H9 (cell line): ENCODE data around the gene SDF2L1. TPM values are rescaled to one million over a fixed set of nuclear protein-coding genes. Genes with fewer than 3 reads are reported as not detected.

ENCODE experiments used
- DNase-seq: peaks from one replicate; pipeline ENCODE4 v3.0.0-alpha.2; 2017
- H2AFZ ChIP-seq: one replicate; pipeline ENCODE4 v1.6.1; 2013; ENCODE audit warnings: mild to moderate bottlenecking, low read length, control low read depth, moderate library complexity
- H2AK5ac ChIP-seq: 2 replicates; pipeline ENCODE4 v1.6.1; 2013; ENCODE audit warnings: low read length, control low read depth, mixed read lengths; ENCODE audit not compliant: insufficient read length
- H2BK120ac ChIP-seq: one replicate; pipeline ENCODE4 v1.6.1; 2013; ENCODE audit warnings: low read depth, mild to moderate bottlenecking, low read length, control low read depth, inconsistent platforms; ENCODE audit not compliant: poor library complexity, severe bottlenecking
- H2BK12ac ChIP-seq: 2 replicates; pipeline ENCODE4 v1.6.1; 2013; ENCODE audit warnings: low read length, control low read depth, mixed read lengths, low read depth; ENCODE audit not compliant: insufficient read length
- H2BK15ac ChIP-seq: 2 replicates; pipeline ENCODE4 v1.6.1; 2013; ENCODE audit warnings: low read depth, low read length, control low read depth
- H2BK20ac ChIP-seq: one replicate; pipeline ENCODE4 v1.6.1; 2013; ENCODE audit warnings: low read depth, mild to moderate bottlenecking, low read length, control low read depth, inconsistent platforms; ENCODE audit not compliant: poor library complexity, severe bottlenecking
- H2BK5ac ChIP-seq: 2 replicates; pipeline ENCODE4 v1.6.1; 2013; ENCODE audit warnings: low read length, control low read depth, mixed read lengths; ENCODE audit not compliant: insufficient read length
- H3K14ac ChIP-seq: 2 replicates; pipeline ENCODE4 v1.6.1; 2013; ENCODE audit warnings: low read length, control low read depth; ENCODE audit not compliant: insufficient read depth
- H3K18ac ChIP-seq: 2 replicates; pipeline ENCODE4 v1.6.1; 2013; ENCODE audit warnings: low read depth, mild to moderate bottlenecking, mixed read lengths, low read length, control low read depth; ENCODE audit not compliant: insufficient read length
- H3K23ac ChIP-seq: 2 replicates; pipeline ENCODE4 v1.6.1; 2013; ENCODE audit warnings: low read length, control low read depth, mixed read lengths, low read depth; ENCODE audit not compliant: insufficient read length
- H3K23me2 ChIP-seq: 2 replicates; pipeline ENCODE4 v1.6.1; 2013; ENCODE audit warnings: low read depth, mild to moderate bottlenecking, mixed read lengths, low read length, control low read depth; ENCODE audit not compliant: insufficient read length, poor library complexity, severe bottlenecking
- H3K27ac ChIP-seq: 2 replicates; pipeline ENCODE4 v1.5.1; 2013; ENCODE audit warnings: low read length, control low read depth, mixed read lengths, low read depth; ENCODE audit not compliant: insufficient read length
- H3K27me3 ChIP-seq: 2 replicates; pipeline ENCODE4 v1.6.1; 2013; ENCODE audit warnings: low read length, control low read depth, inconsistent platforms; ENCODE audit not compliant: insufficient read depth
- H3K4ac ChIP-seq: 2 replicates; pipeline ENCODE4 v1.6.1; 2013; ENCODE audit warnings: low read depth, mild to moderate bottlenecking, control low read depth, inconsistent platforms, low read length, moderate library complexity
- H3K4me1 ChIP-seq: 2 replicates; pipeline ENCODE4 v1.6.1; 2013; ENCODE audit warnings: low read length, control low read depth, inconsistent platforms; ENCODE audit not compliant: insufficient read depth
- H3K4me2 ChIP-seq: 2 replicates; pipeline ENCODE4 v1.6.1; 2013; ENCODE audit warnings: low read length, control low read depth, mixed read lengths; ENCODE audit not compliant: insufficient read length, insufficient read depth
- H3K56ac ChIP-seq: 2 replicates; pipeline ENCODE4 v1.6.1; 2013; ENCODE audit warnings: low read depth, mild to moderate bottlenecking, mixed read lengths, low read length, control low read depth; ENCODE audit not compliant: insufficient read length
- H3K79me1 ChIP-seq: 2 replicates; pipeline ENCODE4 v1.6.1; 2013; ENCODE audit warnings: low read depth, mild to moderate bottlenecking, moderate library complexity, low read length, control low read depth, inconsistent platforms; ENCODE audit not compliant: insufficient read depth, poor library complexity, severe bottlenecking
- H3K79me2 ChIP-seq: 2 replicates; pipeline ENCODE4 v1.6.1; 2013; ENCODE audit warnings: low read length, control low read depth, inconsistent platforms; ENCODE audit not compliant: insufficient read depth
- H3K9ac ChIP-seq: 2 replicates; pipeline ENCODE4 v1.6.1; 2013; ENCODE audit warnings: low read length, control low read depth, mixed read lengths; ENCODE audit not compliant: insufficient read length; ENCODE audit errors: extremely low read depth
- H3K9me3 ChIP-seq: one replicate; pipeline ENCODE4 v1.6.1; 2013; ENCODE audit warnings: low read depth, low read length, inconsistent platforms; ENCODE audit not compliant: control insufficient read depth
- H3T11ph ChIP-seq: one replicate; pipeline ENCODE4 v1.6.1; 2013; ENCODE audit warnings: mild to moderate bottlenecking, low read length, control low read depth, inconsistent platforms
- H4K20me1 ChIP-seq: one replicate; pipeline ENCODE4 v1.6.1; 2013; ENCODE audit not compliant: control insufficient read depth, insufficient read length, insufficient read depth
- H4K5ac ChIP-seq: 2 replicates; pipeline ENCODE4 v1.6.1; 2013; ENCODE audit warnings: low read depth, mild to moderate bottlenecking, mixed read lengths, low read length, control low read depth; ENCODE audit not compliant: insufficient read length
- H4K8ac ChIP-seq: replicated peaks from 2 replicates; pipeline ENCODE4 v1.6.1; 2013; ENCODE audit warnings: low read length, control low read depth, mixed read lengths, low read depth; ENCODE audit not compliant: insufficient read length
- H4K91ac ChIP-seq: 2 replicates; pipeline ENCODE4 v1.6.1; 2013; ENCODE audit warnings: low read depth, mild to moderate bottlenecking, moderate library complexity, mixed read lengths, low read length, control low read depth; ENCODE audit not compliant: insufficient read length
- H3K27ac Mint-ChIP-seq, 3 experiments: 2 replicates in 2 of 3; 3 replicates in 1 of 3; pipeline ENCODE4 v1.8.0; 2020 to 2021; ENCODE audit warnings: mixed read lengths in 3 of 3, mild to moderate bottlenecking in 1 of 3, moderate library complexity in 1 of 3
- H3K27me3 Mint-ChIP-seq: 2 replicates; pipeline ENCODE4 v1.8.0; 2021; ENCODE audit warnings: low read depth, mild to moderate bottlenecking, moderate library complexity, mixed read lengths
- H3K36me3 Mint-ChIP-seq, 3 experiments: 2 replicates in 2 of 3; 3 replicates in 1 of 3; pipeline ENCODE4 v1.8.0; 2020 to 2021; ENCODE audit warnings: low read depth in 3 of 3, mixed read lengths in 3 of 3; ENCODE audit not compliant: insufficient read depth in 1 of 3
- H3K4me1 Mint-ChIP-seq, 2 experiments: 2 replicates each; pipeline ENCODE4 v1.8.0; 2020; ENCODE audit warnings: mixed read lengths in 2 of 2
- H3K4me3 Mint-ChIP-seq, 2 experiments: 2 replicates in 1 of 2; 3 replicates in 1 of 2; pipeline ENCODE4 v1.8.0; 2020 to 2021; ENCODE audit warnings: mild to moderate bottlenecking in 2 of 2, mixed read lengths in 2 of 2, moderate library complexity in 1 of 2
- H3K9me3 Mint-ChIP-seq, 2 experiments: 2 replicates in 1 of 2; 3 replicates in 1 of 2; pipeline ENCODE4 v1.8.0; 2020; ENCODE audit warnings: mild to moderate bottlenecking in 2 of 2, mixed read lengths in 2 of 2, moderate library complexity in 1 of 2
- CTCF ChIP-seq: fragments of 200-600 bp; sonication (generic); conservative IDR thresholded peaks from 3 replicates; pipeline ENCODE4 v1.8.0; 2021; ENCODE audit warnings: antibody characterized with exemption, mild to moderate bottlenecking
- WGBS: extraction: QIAGEN DNeasy Blood & Tissue Kit; methylation state at CpG from one replicate; pipeline ENCODE4 v1.1.7; 2013; ENCODE audit warnings: missing lambda C conversion rate, low lambda C conversion rate, mixed read lengths; ENCODE audit not compliant: insufficient read length; ENCODE audit errors: extremely low coverage; 5-methylcytosine and 5-hydroxymethylcytosine counted together
- total RNA-seq: library from RNA; stranded (reverse); gene quantifications from 2 replicates; pipeline ENCODE4 v1.2.1, GENCODE V29; 2021

Gene SDF2L1
- total RNA-seq, 1 experiment from 2014 or later: 36.0 TPM

- Histone ChIP-seq H2BK20ac (no peak overlapping the region), H3K4me1 (no peaks in the 10 kb centered on the region), H4K8ac (no peak overlapping the region), H3K23me2 (no peaks in the 10 kb centered on the region), H3K27me3 (no peaks in the 10 kb centered on the region), H4K91ac (no peak overlapping the region), H3K14ac (no peak overlapping the region), H3K27ac (no peak overlapping the region), H2AK5ac (no peak overlapping the region), H2BK12ac (no peak overlapping the region), H3K79me2 (no peaks in the 10 kb centered on the region), H3K4ac (no peak overlapping the region), H3K9ac (no peak overlapping the region), H3T11ph (no peak overlapping the region), H3K56ac (no peak overlapping the region), H4K5ac (no peak overlapping the region), H3K79me1 (no peaks in the 10 kb centered on the region), H3K18ac (no peak overlapping the region), H3K9me3 (no peaks in the 10 kb centered on the region), H3K23ac (no peak overlapping the region), H2AFZ (no peak overlapping the region), H2BK15ac (no peak overlapping the region), H4K20me1 (no peaks in the 10 kb centered on the region), H2BK5ac (no peak overlapping the region), H3K4me2 (no peak overlapping the region), H2BK120ac (no peak overlapping the region)
- Mint-ChIP-seq H3K36me3 (peaks cover 35 to 62% (median 61%) of the 10 kb centered on the region in 3 experiments), H3K27ac (no peak overlapping the region), H3K27me3 (no peaks in the 10 kb centered on the region; the same call in 1 of the 2 replicates), H3K9me3 (peaks cover 4 to 6% of the 10 kb centered on the region in 2 experiments; a peak in 4 of 5 replicates), H3K4me3 (no peak overlapping the region), H3K4me1 (peaks cover 2 to 10% of the 10 kb centered on the region in 2 experiments; a peak in 3 of 4 replicates)
- no CpG with 5 or more reads among the region's 6 CpGs for WGBS
- DNase-seq: no peak
- TF ChIP-seq CTCF: no peak; the same call in 2 of the 3 replicates
Observed at GRCh38 chr22:21672107-21672629, 30.1 kb downstream of the SDF2L1 start.
